ENCODE results near the gene DNAH6.
"Not testable (repeated sequence)": the region's sequence is repeated elsewhere in the genome, so short reads cannot be mapped to it uniquely, and the experiment has no call there.

DNAH6 gene

DNA sequence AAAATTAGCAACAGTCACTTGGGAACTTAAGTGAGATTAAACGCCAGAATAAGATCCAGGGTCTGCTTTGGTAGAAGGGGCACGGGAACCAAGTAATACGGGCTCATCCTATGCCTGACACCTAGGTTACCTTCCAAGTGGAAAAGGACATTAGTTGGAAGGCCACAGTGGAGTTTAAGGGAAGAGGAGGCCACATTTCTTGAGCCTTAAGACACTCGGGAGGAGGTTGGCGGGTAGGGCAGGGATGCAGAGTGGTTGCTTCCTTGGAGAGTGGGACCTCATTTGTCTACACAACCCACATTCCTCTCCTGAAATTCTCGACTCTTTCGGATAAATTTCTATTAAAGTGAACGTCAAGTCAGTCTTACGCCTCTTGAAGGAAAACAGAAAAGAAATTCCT, 510 bp upstream of the DNAH6 start:
- DNase-seq: no peak

DNA sequence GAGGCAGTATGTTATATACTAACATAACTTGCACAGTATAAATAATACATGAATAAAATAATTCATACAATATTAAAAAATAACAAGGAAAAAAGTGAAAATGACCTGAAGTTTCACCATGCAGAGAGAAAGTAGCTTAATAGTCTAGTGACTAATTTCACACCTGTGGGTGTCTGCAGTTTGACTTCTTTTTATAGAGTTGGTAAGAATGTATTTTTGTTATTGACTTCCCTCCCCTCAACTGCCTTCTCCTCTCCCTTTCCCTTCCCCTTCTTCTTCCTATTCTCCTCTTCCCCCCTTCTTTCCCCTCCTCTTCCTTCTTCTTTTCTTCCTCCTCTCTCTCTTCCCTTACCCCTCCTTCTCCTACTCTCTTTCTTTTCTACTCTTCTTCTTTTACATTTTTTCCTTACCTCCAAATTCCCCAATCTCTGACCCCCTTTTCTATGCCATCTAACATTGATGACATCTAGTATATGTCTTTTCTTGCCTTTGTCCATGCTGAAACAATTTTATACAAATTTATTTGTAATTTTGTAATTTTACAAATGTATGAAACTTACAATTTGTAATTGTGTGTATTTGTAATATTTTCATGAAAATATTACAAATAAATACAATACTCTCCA, 3.1 kb downstream of the DNAH6 start:
- DNase-seq: no peak

DNA sequence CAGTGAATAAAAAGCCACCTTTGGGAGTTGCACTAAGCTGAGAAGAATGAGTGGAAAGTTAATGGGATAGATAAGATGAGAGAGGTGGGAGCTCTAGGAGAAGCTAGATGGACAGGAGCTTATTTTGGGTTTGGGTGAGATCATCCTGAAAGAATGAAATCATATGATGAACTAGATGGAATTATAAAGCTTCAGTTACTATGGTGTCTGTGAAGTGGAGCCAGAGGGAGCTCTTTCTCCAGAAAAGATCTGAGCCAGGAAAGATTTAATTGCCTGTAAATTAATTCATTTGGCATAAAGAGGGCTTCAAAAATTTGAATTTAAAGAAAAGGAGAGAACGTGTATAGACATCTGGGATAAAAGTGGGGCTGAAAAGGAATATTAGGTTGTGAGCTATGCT, 10.3 kb downstream of the DNAH6 start:
- DNase-seq: no peak

DNA sequence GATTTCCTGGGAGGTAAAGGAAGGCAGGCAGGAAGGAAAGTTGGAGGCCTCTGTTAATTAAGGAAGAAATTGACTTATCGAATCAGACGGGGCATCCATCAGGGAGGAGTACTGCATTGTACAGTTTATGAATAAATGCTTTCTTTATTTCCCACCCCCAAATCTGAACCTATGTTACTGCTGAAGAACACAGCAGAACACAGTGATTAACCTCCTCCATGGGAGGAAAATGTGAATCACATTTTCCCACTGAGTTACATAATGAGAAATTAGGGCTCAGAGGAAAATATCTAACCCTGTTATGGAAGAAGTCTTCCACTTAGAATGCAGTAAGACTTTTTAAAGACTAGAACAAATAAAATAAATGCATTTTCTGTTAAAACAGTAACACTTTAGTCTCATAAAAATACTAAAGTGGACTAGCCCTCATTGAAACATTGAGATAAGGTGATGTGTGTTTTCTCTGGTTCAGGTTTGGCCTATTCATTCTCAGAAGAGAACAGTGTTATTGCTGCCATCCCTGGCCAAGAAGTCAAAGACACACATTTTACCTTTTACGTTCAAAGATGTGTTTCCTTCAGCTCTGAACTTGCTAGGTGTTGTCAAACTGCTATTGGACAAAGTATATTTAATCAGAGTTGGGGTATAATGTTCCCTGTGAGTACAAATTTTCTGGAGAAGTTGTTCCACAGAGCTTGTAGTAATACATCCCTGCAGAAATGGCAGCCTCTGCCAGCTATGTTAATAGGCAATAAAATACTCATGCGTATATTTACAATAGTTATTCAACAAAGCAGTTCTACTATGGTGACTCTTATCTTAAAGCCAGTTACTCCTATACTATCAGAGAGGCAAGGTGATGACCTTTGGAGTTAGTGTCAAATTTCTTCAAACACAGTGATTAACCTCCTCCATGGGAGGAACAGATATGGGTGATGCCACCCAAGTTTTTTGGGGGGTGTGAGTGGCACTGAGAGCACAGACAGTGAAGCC, 11.1 kb downstream of the DNAH6 start:
- no peak for DNase-seq

DNA sequence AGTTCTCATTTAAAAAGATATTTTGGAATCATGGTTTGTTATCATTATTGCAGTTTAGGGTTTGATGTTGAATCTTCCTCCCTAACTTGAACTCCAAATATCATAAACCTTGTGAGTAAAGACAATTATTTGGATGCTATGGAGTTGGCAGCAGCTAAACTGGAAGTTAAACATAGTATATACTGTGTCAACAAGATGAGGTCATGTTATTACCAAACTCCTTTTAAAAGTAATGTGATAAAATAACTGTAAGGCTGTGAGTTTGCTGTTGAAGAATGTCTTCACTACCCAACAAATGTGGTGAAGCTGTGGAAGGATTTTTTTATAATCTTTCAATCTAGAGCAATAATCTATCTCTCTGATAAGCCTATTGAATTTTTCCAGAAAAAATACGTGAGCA, 16.0 kb downstream of the DNAH6 start:
- no peak for DNase-seq

DNA sequence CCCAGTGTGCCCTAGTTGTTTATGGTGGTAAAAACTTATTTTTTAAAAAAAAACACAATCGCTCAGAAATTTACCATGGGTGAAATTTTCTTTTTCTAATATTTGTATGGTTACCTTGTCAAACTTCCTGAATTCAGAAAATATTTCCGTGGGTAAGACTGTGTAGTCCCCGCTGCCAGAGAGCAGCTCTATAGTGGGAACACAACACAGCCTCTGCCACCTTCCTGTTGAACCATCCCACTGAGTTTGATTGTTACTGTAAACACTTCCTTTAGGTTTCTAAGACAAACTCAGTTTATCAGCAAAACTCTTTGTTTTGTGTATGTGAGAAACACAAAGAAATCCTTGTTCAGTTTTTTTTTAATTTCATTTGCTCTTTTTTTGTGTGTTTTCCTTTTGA, 17.9 kb downstream of the DNAH6 start:
- no peak for DNase-seq

DNA sequence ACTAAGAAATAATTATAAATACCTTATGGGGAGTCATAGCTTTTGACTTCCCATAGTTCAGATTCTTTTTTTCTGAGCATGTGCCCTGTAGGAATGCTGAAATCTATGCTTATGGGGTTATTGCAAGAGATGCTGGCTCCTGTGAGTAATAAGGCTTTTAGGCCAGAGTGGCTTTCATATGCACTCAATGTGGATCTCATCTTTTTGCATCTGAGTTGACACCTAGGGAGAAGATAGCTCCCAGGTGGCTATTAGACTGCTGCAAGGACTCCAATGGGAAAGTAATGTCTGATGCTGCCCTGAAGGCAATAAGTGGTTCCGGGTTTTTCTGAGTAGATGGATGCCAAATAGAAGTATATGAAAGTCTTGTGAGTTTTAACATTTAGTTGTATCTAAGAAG, 21.0 kb downstream of the DNAH6 start:
- no peak for DNase-seq

DNA sequence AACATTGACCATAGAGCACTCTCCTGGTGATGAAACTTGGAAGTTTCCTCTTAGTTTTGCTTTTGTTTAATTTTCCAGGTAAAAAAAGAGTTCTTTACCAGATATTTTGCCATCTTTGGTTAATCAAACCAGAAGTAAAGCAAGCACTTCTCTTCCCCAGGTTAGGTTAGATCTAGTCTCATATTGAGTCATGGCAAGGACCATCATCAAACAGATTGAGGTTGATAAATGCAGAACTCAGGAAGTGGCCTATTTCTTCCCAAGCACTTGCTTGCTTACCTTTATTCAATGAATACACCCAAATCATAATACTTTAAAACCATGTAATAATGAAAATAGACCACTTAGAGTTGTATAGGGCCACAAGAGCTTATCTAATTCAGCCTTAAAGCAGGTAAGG, 23.4 kb downstream of the DNAH6 start:
- DNase-seq: no peak

DNA sequence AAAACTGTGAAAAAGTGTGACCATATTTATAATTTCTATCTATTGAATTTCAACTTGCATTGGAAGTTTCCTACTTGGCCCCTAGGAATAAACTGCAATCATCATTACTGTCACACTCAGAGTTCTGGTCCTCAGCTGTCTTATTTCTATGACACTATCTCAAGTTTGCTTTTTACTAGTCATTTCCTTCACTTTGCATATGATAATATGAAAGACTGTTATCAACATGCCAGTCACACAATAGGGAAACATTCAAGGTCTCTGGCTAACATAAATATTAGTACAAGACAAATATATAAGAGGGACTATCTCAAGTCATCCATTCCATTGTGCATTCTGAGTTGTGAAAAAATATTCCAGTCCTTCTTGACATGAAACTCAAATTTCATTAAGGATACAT, 28.7 kb downstream of the DNAH6 start:
- DNase-seq: no peak

DNA sequence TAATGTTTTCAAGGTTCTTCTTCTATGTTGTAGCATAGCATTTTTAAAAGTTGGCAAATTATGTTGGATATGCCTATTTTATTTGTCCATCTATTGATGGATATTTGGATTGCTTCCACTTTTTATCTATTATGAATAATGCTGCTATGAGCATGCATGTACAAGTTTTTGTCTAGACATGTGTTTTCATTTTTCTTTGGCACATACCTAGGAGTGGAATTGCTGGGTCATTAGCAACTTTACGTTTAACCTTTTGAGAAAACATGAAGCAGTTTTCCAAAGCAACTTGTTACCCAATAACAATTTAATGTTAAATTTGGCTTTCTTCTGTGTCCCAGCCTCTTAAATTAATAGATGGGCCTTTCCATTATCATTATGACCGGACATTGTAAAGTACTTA, 30.3 kb downstream of the DNAH6 start:
- DNase-seq: no peak

DNA sequence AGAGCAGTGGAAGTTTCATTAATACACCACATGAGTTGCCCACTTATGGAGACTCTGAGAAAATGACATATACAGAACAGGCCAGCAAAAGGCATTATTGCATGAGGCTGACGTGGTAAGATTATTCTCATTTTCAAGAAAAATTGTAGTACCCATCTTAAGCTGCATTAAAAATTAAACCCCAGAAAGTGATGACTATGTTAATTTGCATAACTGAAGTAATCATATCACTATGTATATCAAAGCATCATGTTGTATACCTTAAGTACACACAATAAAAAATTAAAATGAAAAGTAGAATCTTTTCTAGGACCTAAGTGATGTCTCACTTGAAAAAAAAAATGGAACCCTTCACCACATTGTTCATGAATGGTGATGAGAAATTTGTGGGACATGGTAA, 32.0 kb downstream of the DNAH6 start:
- DNase-seq: no peak

DNA sequence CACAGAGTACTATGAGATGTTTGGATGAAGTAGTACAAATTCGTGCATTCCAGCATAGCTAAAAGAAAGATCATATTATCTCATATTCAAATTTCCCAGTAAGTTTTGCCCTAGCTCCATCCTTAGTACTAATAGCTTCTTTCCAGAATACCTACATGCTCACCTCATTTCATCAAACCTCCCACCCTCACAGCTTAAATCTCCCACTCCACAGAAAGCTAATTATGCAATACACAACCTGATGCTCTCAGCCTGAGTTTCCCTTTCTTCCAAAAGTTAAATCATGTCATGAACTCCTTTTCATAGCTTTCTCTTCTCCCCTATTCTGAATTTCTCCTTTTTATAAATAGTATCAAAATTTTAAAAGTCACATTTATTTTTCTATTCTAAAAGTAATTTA, 34.6 kb downstream of the DNAH6 start:
- DNase-seq: no peak

DNA sequence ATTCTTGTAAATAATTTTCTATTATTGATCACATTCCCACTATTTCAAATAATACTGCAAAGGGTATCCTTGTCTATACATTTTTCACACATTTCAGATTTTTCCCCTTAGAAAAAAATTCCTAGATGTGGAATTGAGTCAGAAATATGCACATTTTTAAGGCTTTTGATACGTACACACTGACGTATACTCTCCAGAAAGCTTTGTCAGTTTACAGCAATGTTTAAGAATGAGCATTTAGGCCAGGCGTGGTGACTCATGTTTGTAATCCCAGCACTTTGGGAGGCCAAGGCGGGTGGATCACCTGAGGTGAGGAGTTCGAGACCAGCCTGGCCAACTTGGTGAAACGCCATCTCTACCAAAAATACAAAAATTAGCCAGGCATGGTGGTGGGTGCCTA, 35.2 kb downstream of the DNAH6 start:
- not testable (repeated sequence) for DNase-seq

DNA sequence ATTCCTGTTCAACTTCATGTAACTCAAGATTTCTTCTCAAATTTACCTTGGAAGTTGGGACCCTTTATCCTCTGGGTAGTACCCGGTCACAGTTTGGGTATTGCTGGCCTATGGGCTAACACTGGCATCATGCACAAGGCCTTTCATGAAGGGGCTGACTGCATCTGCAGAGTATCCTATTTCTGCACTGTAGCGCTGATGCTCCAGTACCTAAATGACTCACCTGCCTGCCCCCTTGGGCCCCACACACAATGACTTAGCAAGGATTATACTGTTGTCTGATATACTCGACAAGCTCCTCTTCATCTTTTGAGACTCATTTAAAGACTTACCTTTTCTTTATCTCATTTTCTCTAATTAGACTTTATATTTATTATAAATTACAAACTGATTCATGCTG, 39.9 kb downstream of the DNAH6 start:
- DNase-seq: no peak

DNA sequence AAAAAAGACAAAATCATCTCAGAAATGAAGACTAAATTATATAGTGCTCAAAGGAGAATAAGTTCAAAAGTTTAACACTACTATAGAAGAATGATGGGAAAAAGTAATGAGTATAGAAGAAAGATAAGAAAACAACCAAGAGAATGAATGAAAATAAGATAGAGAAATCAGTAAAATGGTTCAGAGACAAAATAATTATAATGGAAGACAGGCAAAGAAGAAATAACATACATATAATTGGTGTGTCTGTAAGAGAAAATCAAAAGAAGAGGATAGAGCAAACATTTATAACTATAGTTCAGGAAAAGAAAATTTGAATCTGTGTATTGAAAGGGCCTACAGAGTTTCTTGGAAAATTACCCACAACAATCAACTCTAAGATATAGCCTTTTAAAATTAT, 43.5 kb downstream of the DNAH6 start:
- DNase-seq: no peak

DNA sequence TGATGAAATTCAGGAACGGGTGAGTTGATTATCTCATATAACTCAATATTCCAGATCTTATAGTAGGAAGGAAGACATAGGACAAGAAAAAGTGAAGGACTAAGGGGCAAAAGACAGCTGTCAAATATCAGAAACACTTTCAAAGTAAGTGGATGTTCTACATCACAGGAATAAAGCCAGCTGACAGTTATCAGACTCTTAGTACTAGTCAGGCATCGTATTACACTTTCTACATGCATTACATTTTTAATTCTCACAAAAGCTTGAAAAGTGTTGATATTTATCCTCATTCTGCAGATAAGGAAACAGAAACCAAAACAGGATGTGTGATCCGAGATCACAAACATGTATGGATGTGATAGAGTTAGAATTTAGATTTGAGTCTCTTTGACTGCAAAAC, 63.4 kb downstream of the DNAH6 start:
- DNase-seq: no peak

DNA sequence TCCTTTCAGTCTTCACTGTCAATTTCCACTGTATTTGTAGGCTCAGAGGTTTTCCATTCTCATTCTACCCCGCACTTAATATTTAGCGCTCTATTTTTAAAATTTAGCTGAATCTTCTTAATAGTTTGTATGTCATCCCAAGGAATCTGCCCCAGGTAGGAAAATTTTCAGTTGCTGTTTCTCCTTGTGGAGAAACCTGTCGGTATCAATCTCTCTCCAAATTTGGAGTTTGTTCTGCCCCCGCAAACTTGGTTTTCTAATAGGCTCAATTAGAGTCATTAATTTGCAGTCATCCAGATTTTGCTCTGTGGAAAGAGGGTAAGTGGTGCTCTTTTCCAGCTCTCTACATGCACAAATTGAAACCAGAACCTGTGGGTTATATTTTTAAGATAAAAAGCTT, 87.6 kb downstream of the DNAH6 start:
- DNase-seq: no peak

DNA sequence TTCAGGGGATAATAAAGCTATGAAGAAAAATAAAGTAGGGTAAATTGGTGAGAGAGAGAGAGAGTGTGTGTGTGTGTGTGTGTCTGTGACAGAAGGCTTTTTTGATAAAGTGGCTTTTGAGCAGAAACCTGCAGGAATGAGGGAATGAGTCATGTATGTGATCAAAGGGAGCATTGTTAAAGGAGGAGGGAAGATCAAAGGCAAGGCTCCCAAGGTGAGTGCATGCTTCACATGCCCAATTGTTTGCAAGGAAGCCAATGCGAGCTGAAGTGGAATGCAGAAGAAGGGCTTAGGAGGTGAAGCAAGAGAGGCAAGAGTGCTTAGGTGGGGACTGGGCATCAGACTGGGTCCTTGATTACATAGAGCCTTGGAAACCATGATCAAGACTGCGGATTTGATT, 96.8 kb downstream of the DNAH6 start:
- no peak for DNase-seq

DNA sequence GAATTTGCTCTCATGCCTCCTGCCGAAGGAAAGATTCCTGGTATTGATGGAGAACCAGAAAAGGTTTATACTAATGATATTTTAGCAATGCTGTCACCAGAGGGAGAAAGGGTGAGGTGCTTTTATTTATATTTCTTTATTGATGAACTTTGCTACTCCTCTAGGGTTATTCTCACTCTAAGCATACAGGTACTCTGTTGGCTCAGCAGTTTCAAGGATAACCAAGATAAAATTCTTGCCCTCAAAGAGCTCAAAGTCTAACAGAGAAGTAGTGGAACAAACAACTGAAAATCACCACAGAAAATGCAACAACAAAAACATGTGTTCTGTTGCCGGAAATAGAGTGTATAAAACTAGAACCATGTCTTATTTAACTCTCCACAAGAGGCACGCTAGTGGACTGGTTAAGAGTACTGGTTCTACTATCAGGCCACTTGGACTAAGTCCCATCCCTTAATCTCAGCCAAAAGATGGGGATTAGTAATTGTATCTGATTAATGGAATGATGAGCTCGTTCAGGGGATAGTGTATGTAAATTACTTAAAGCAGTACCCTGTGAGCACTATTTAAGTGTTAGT, 103.6 kb downstream of the DNAH6 start:
- no peak for DNase-seq

DNA sequence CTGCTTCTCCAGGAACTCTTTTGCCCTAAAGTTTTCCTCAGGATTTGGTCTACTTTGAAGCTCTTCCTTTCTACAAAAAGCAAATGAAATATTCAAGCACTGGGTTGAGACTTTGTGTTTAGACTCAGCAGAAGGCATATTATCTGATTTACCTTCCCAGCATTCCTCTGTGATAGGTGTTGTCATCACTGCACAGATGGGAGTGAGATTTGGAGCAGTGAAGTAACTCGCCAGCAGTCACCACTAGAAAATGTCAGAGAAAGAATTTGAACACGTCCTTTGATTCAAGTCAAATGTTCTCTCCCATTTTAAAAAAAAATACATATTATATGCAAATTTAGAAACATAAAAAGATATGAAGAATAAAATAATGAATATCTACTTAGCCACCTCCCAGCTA, 112.2 kb downstream of the DNAH6 start:
- no peak for DNase-seq

DNA sequence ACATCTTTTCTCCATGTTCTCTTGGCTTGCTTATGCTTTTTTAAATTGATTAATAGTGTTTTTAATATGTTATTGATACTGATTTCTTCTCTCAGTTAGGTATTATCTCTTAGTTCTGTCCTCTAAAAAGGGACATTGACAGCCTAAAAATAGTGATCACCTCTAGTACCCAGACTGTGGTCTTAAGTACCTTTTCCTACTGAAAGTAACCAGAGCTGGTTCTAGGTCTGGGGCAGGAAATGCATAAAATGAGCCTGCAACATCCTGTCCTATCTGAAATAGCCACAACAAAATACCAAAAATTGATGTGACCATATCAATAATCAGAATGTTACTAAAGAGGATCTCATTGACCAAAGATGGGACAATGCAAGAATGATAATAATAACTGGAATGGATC, 113.3 kb downstream of the DNAH6 start:
- DNase-seq: no peak

DNA sequence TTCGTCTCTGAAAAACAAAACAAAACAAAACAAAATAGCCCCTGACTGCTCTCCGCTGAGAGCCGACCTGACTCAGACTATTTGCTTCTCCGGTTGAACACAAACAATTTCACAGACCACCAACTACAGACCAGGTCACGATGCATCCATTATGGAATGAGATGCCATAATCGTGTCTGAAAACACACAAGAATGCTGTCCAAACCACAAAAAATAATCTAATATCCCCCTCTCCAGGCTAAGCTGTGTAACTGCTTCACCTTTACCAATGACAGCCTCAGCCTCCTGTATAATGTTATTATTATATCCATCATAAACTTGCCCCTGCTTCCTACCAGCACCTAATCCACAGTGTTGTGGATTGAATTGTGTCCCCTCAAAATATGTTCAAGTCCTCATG, 114.7 kb downstream of the DNAH6 start:
- DNase-seq: no peak

DNA sequence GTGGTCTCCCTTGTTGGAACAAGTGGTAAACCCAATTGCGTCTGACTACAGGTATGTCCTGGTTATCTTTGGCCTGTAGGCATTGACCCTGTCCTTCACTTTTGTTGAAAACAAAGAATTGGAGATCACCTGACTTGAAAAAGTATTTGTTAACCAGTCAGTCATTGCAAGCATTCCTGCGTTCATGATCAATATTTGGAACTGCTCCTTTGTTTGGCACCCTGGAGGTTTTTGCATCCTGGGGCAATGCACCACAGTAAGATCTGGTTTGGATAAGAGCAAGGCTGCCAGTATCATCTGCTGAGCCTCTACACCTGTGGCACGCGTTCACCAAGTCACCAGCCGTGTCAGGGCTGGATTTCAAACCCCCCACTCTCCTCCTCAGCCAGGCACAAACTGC, 115.7 kb downstream of the DNAH6 start:
- no peak for DNase-seq
